ENCODE measurements around the gene IQSEC1.

The IQSEC1 gene

GRCh38 chr3:13046569-13047274 lies 26.5 kb downstream of the IQSEC1 start:
- no peak for DNase-seq

GRCh38 chr3:13045904-13046568 lies 27.2 kb downstream of the IQSEC1 start:
- DNase-seq, result no peak

GRCh38 chr3:13045241-13045903 lies 27.9 kb downstream of the IQSEC1 start:
- DNase-seq, result no peak

- DNase-seq, result no peak
Observed at GRCh38 chr3:13044496-13045240, 28.6 kb downstream of the IQSEC1 start.

- no peak for DNase-seq
Observed at GRCh38 chr3:13043656-13044055, 29.6 kb downstream of the IQSEC1 start.

GRCh38 chr3:13042715-13043271 lies 30.4 kb downstream of the IQSEC1 start:
- DNase-seq, result no peak

- no peak for DNase-seq
Observed at GRCh38 chr3:13042127-13042701, 31.0 kb downstream of the IQSEC1 start.

- DNase-seq, result no peak
Observed at GRCh38 chr3:13041113-13041776, 32.0 kb downstream of the IQSEC1 start.

GRCh38 chr3:13040361-13041074 lies 32.7 kb downstream of the IQSEC1 start:
- DNase-seq, result no peak

GRCh38 chr3:13039213-13039896 lies 33.9 kb downstream of the IQSEC1 start:
- DNase-seq, result no peak

- no peak for DNase-seq
Observed at GRCh38 chr3:13037458-13038117, 35.6 kb downstream of the IQSEC1 start.

- no peak for DNase-seq
Observed at GRCh38 chr3:13034861-13035260, 38.4 kb downstream of the IQSEC1 start.

- no peak for DNase-seq
Observed at GRCh38 chr3:13034109-13034800, 39.0 kb downstream of the IQSEC1 start.

- DNase-seq, result no peak
Observed at GRCh38 chr3:13032206-13032605, 41.0 kb downstream of the IQSEC1 start.

GRCh38 chr3:13031621-13032020 lies 41.6 kb downstream of the IQSEC1 start:
- DNase-seq, result no peak

- no peak for DNase-seq
Observed at GRCh38 chr3:13030684-13031083, 42.5 kb downstream of the IQSEC1 start.

- no peak for DNase-seq
Observed at GRCh38 chr3:13028010-13028821, 45.0 kb downstream of the IQSEC1 start.

GRCh38 chr3:13027154-13027553 lies 46.1 kb downstream of the IQSEC1 start:
- no peak for DNase-seq

- DNase-seq, result no peak
Observed at GRCh38 chr3:13026534-13026933, 46.7 kb downstream of the IQSEC1 start.
